B cell (primary cell): Measurements from ENCODE around the gene GRIP2. TPM values are rescaled to one million over a fixed set of nuclear protein-coding genes. Genes with fewer than 3 reads are reported as not detected.

Experiments
- ATAC-seq: fragments of 200-7000 bp; cut with Tn5 transposase; one replicate; pipeline ENCODE4 v1.10.0; 2021; ENCODE audit warnings: low read depth, mild to moderate bottlenecking, moderate number of reproducible peaks, moderate library complexity
- CTCF ChIA-PET: fragments of 350-600 bp; sonication (Branson Sonifier 250); formaldehyde crosslinking; loops from one replicate; lab custom pipeline; 2021; ENCODE audit warnings: antibody characterized with exemption, inconsistent platforms; lab: Charles Lee
- POLR2A ChIA-PET: fragments of 350-600 bp; sonication (Branson Sonifier 250); formaldehyde crosslinking; loops from one replicate; lab custom pipeline; 2021; ENCODE audit warnings: antibody characterized with exemption; lab: Charles Lee
- DNase-seq: peaks from one replicate; pipeline ENCODE4 v3.0.0; 2013
- H2AFZ ChIP-seq: 2 replicates; pipeline ENCODE4 v1.6.1; 2012; ENCODE audit warnings: mild to moderate bottlenecking, low read depth, low read length; ENCODE audit not compliant: insufficient read depth, poor library complexity, severe bottlenecking
- H3K27ac ChIP-seq, 2 donors: 1 replicate in 1 of 2; 2 replicates in 1 of 2; pipeline ENCODE4 v1.5.1; 2012 to 2013; ENCODE audit warnings: low read length in 2 of 2, mild to moderate bottlenecking in 2 of 2, moderate library complexity in 1 of 2
- H3K27me3 ChIP-seq, 4 experiments: fragments of 200-600 bp in 1 of 4; sonication (generic) in 1 of 4; replicated peaks in 1 of 4; 1 replicate in 2 of 4; 2 replicates in 2 of 4; pipeline versions ENCODE4 v1.6.1 to v1.7.0; 2013 to 2016; ENCODE audit warnings: low read length in 3 of 4, mild to moderate bottlenecking in 2 of 4, mixed read lengths in 1 of 4, moderate library complexity in 1 of 4; ENCODE audit not compliant: insufficient read depth in 4 of 4, control insufficient read depth in 3 of 4; ENCODE audit errors: control extremely low read depth in 1 of 4
- H3K36me3 ChIP-seq, 2 experiments: replicated peaks in 1 of 2; 1 replicate in 1 of 2; 2 replicates in 1 of 2; pipeline versions ENCODE4 v1.6.1 to v1.7.1; 2013; ENCODE audit warnings: low read length in 1 of 2; ENCODE audit not compliant: insufficient read depth in 2 of 2, control insufficient read depth in 1 of 2; ENCODE audit errors: control extremely low read depth in 1 of 2, extremely low read depth in 1 of 2
- H3K4me1 ChIP-seq, 2 donors: fragments of 200-600 bp in 1 of 2; sonication (generic) in 1 of 2; 1 replicate in 1 of 2; 2 replicates in 1 of 2; pipeline versions ENCODE4 v1.5.1 to v1.6.1; 2013 to 2017; ENCODE audit warnings: low read length in 2 of 2; ENCODE audit not compliant: control insufficient read depth in 2 of 2, insufficient read depth in 2 of 2
- H3K4me2 ChIP-seq: replicated peaks from 2 replicates; pipeline ENCODE3; 2012; ENCODE audit warnings: mild to moderate bottlenecking, low read depth, low read length; ENCODE audit not compliant: poor library complexity, severe bottlenecking
- H3K4me3 ChIP-seq, 5 experiments: fragments of 200-600 bp in 1 of 5; sonication (generic) in 1 of 5; 1 replicate in 3 of 5; 2 replicates in 2 of 5; pipeline versions ENCODE4 v1.5.1 to v1.7.0; 2011 to 2016; ENCODE audit warnings: low read length in 4 of 5, mild to moderate bottlenecking in 4 of 5, low read depth in 2 of 5, control low read depth in 1 of 5, moderate library complexity in 1 of 5; ENCODE audit not compliant: insufficient read depth in 1 of 5; ENCODE audit errors: control extremely low read depth in 1 of 5, extremely low read depth in 1 of 5
- H3K79me2 ChIP-seq: fragments of 200-600 bp; sonication (generic); one replicate; pipeline ENCODE4 v1.6.0; 2016; ENCODE audit warnings: low read length; ENCODE audit not compliant: control insufficient read depth, insufficient read depth
- H3K9ac ChIP-seq: fragments of 200-600 bp; sonication (generic); 2 replicates; pipeline ENCODE4 v1.6.1; 2017; ENCODE audit warnings: mild to moderate bottlenecking, low read length, moderate library complexity
- H3K9me3 ChIP-seq, 3 donors: one replicate each; pipeline versions ENCODE4 v1.6.1 to v1.7.1; 2013; ENCODE audit warnings: low read length in 2 of 3; ENCODE audit not compliant: control insufficient read depth in 2 of 3, insufficient read depth in 1 of 3; ENCODE audit errors: control extremely low read depth in 1 of 3
- H4K20me1 ChIP-seq: 2 replicates; pipeline ENCODE4 v1.6.0; 2012; ENCODE audit warnings: mild to moderate bottlenecking, low read length; ENCODE audit not compliant: insufficient read depth, control insufficient read depth, poor library complexity, severe bottlenecking
- H3K27ac Mint-ChIP-seq: one replicate; pipeline ENCODE4 v1.8.0; 2021; ENCODE audit warnings: mixed read lengths
- H3K27me3 Mint-ChIP-seq: one replicate; pipeline ENCODE4 v1.8.0; 2021; ENCODE audit warnings: mixed read lengths
- H3K4me1 Mint-ChIP-seq: one replicate; pipeline ENCODE4 v1.8.0; 2021; ENCODE audit warnings: mixed read lengths
- H3K4me3 Mint-ChIP-seq: one replicate; pipeline ENCODE4 v1.8.0; 2021; ENCODE audit warnings: mixed read lengths
- H3K9me3 Mint-ChIP-seq: one replicate; pipeline ENCODE4 v1.8.0; 2022; ENCODE audit warnings: mixed read lengths; ENCODE audit not compliant: insufficient read depth
- EZH2 ChIP-seq: IDR thresholded peaks from 2 replicates; pipeline ENCODE4 v1.6.1; 2012; ENCODE audit warnings: borderline replicate concordance, low read depth, mild to moderate bottlenecking, moderate library complexity, low read length; ENCODE audit not compliant: insufficient read depth, poor library complexity, severe bottlenecking
- WGBS: methylation state at CpG from one replicate; pipeline ENCODE4 v1.1.5; 2013; ENCODE audit warnings: missing lambda C conversion rate; ENCODE audit not compliant: insufficient coverage; 5-methylcytosine and 5-hydroxymethylcytosine counted together
- intact Hi-C: fragments of 100-400 bp; cut with micrococcal nuclease; formaldehyde crosslinking; loops from one replicate; pipeline ENCODE4 v1.10.0; 2022
- polyA plus RNA-seq: library from polyadenylated mRNA; depleted of rRNA; stranded (reverse); fragments of >200 nt; gene quantifications from 2 replicates; pipeline ENCODE4 v1.2.3, GENCODE V29; 2012
- total RNA-seq, 2 donors: library from RNA; stranded (reverse); fragments of 120-200 nt in 1 of 2; gene quantifications; 1 replicate in 1 of 2; 2 replicates in 1 of 2; pipeline versions ENCODE4 v1.2.3 to v1.2.4, GENCODE V29; 2013 to 2022
- TF ChIP-seq, protein P1 (sequence below): fragments of 200-600 bp; IDR thresholded peaks from one replicate; pipeline ENCODE4 v1.8.0; 2022; ENCODE audit warnings: antibody characterized with exemption, mild to moderate bottlenecking

GRIP2 gene
- total and polyA plus RNA-seq, 2 donors (not counting 1 experiment from before 2014, with no cell fraction given), result not detected

DNA sequence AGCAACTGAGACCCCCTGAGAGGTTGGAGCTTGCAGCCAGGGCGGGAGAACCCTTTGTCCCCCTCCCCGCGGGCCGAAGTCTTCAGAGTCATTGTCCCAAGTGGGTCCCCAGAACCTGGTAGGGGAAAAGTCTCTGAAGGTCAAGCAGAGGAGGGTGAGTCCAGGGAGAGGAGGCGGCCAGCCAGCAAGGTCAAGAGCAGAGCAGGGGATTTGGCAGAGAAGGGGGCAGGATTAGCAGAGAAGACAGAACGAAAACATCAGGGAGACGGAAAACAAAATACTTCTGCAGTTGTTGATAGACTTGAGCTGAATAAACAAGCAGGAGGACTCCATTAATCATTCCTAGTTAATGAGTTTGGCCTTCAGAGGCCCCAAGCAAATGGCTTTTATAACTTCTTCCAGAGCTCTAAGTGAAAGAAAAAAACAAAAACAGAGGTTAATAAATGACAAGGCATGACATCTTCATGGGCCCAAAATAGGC is 66.7 kb downstream of the GRIP2 start:
- no peak for ATAC-seq
- 100% methylated on average over 4 of the region's 7 CpGs for WGBS
- no peak overlapping the region for H3K4me2 ChIP-seq
- H3K9me3 Mint-ChIP-seq, result no peaks in the 10 kb centered on the region
- H3K4me3 ChIP-seq, result no peak overlapping the region
- DNase-seq, result no peak
- H3K9ac ChIP-seq, result no peak overlapping the region
- no peaks in the 10 kb centered on the region for H3K4me1 Mint-ChIP-seq
- H3K79me2 ChIP-seq, result no peaks in the 10 kb centered on the region
- no peak overlapping the region for H3K4me3 Mint-ChIP-seq
- H3K36me3 ChIP-seq, result peaks cover 0 to 80% of the 10 kb centered on the region in 2 experiments
- no peaks in the 10 kb centered on the region for H3K27me3 Mint-ChIP-seq
- no peaks in the 10 kb centered on the region for H4K20me1 ChIP-seq
- POLR2A ChIA-PET, result no interaction called here
- no peaks in the 10 kb centered on the region for H3K27me3 ChIP-seq
- CTCF ChIA-PET, result no interaction called here
- no peak overlapping the region for H3K27ac Mint-ChIP-seq
- H3K4me1 ChIP-seq, result no peaks in the 10 kb centered on the region
- H3K9me3 ChIP-seq, result no peaks in the 10 kb centered on the region
- intact Hi-C loops, result no loop called here
- H3K27ac ChIP-seq, result no peak overlapping the region
- no peak for TF ChIP-seq EZH2
- TF ChIP-seq, protein P1, sequence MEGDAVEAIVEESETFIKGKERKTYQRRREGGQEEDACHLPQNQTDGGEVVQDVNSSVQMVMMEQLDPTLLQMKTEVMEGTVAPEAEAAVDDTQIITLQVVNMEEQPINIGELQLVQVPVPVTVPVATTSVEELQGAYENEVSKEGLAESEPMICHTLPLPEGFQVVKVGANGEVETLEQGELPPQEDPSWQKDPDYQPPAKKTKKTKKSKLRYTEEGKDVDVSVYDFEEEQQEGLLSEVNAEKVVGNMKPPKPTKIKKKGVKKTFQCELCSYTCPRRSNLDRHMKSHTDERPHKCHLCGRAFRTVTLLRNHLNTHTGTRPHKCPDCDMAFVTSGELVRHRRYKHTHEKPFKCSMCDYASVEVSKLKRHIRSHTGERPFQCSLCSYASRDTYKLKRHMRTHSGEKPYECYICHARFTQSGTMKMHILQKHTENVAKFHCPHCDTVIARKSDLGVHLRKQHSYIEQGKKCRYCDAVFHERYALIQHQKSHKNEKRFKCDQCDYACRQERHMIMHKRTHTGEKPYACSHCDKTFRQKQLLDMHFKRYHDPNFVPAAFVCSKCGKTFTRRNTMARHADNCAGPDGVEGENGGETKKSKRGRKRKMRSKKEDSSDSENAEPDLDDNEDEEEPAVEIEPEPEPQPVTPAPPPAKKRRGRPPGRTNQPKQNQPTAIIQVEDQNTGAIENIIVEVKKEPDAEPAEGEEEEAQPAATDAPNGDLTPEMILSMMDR, result no peak
- no peak overlapping the region for H2AFZ ChIP-seq

DNA sequence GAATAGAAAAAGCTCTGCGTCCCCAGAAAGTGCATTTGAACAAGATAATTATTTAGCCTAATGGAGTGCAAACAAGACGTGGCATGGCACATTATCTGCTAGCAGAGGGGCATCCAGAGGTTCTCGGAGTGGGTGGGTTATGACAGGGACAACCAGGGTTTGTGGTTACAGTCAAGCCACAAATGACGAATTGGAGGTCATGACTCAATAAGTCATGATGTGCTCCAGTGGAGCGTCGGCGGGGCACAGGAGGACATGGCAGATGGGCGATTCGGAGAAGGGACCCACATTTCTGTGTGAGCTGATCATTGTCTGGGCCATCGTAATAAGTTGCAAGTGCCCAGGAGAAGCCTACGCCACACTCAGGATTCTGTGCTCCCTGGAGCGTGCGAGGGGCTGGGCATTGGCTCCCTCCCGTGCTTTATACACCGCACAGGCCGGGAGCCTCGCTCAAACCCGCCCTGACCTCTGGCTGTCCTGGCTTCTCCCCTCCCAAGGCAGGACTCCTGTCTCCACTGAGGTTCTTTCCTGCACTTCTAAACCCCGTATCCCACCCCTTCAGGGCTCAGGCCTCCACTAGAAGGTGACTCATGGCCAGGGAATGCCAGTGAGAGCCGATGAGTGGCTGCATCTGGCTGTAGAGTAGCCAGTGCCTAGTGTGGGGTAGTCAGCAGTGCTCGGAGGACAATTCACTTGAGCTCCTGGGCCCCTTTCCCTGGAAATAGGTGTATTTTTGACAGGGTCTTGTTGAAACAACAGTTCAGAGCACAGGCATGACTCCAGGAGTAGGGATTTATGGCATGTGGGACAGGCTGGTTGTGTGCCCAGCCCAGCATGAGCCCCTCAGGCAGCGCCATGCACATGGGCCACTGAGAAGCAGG is 67.4 kb downstream of the GRIP2 start:
- Histone ChIP-seq H2AFZ (no peak overlapping the region), H3K36me3 (peaks cover 0 to 79% of the 10 kb centered on the region in 2 experiments), H3K4me3 (no peak overlapping the region), H3K79me2 (no peaks in the 10 kb centered on the region), H3K27me3 (no peaks in the 10 kb centered on the region), H3K9ac (no peak overlapping the region), H3K4me2 (no peak overlapping the region), H3K4me1 (no peaks in the 10 kb centered on the region), H4K20me1 (no peaks in the 10 kb centered on the region), H3K27ac (no peak overlapping the region), H3K9me3 (no peaks in the 10 kb centered on the region)
- H3K4me1 Mint-ChIP-seq, result peaks cover 2% of the 10 kb centered on the region
- ChIA-PET CTCF (no interaction called here), POLR2A (no interaction called here)
- ATAC-seq (no peak), DNase-seq (no peak)
- H3K27me3 Mint-ChIP-seq, result no peaks in the 10 kb centered on the region
- no peak overlapping the region for H3K4me3 Mint-ChIP-seq
- H3K27ac Mint-ChIP-seq, result no peak overlapping the region
- TF ChIP-seq, protein P1, result no peak
- no peak for TF ChIP-seq EZH2
- intact Hi-C loops, result no loop called here
- H3K9me3 Mint-ChIP-seq, result no peaks in the 10 kb centered on the region
- 84% methylated on average over 21 of the region's 22 CpGs for WGBS
